ENCODE measurements around the gene HNRNPA0. TPM values are rescaled to one million over a fixed set of nuclear protein-coding genes. Genes with fewer than 3 reads are reported as not detected.

HNRNPA0 gene
- total RNA-seq, 1 experiment from 2014 or later, result 68.5 TPM

- no CpG with 5 or more reads among the region's 3 CpGs for WGBS (ENCODE audit: extremely low coverage, insufficient read length, low lambda C conversion rate)
- Histone ChIP-seq H3K4me2 (ENCODE audit: insufficient read depth, insufficient read length, low read length) (no peak overlapping the region), H3K9me3 (ENCODE audit: control insufficient read depth, low read depth, low read length) (no peaks in the 10 kb centered on the region), H3K18ac (ENCODE audit: insufficient read length, low read depth, low read length) (no peak overlapping the region), H3K4me1 (ENCODE audit: insufficient read depth, low read length) (no peaks in the 10 kb centered on the region; the same call in 1 of the 2 replicates), H2BK20ac (ENCODE audit: low read depth, low read length, poor library complexity, severe bottlenecking) (no peak overlapping the region), H4K20me1 (ENCODE audit: control insufficient read depth, insufficient read depth, insufficient read length) (no peaks in the 10 kb centered on the region), H3K4ac (ENCODE audit: low read depth, low read length) (no peak overlapping the region), H4K91ac (ENCODE audit: insufficient read length, low read depth, low read length) (no peak overlapping the region), H4K8ac (replicated peaks; ENCODE audit: insufficient read length, low read depth, low read length) (no peak overlapping the region), H3K9ac (ENCODE audit: extremely low read depth, insufficient read length, low read length) (no peak overlapping the region), H3K27ac (ENCODE audit: insufficient read length, low read depth, low read length) (no peak overlapping the region), H3K79me2 (ENCODE audit: insufficient read depth, low read length) (no peaks in the 10 kb centered on the region), H3K27me3 (ENCODE audit: insufficient read depth, low read length) (no peaks in the 10 kb centered on the region), H3K56ac (ENCODE audit: insufficient read length, low read depth, low read length) (no peak overlapping the region), H2BK5ac (ENCODE audit: insufficient read length, low read length) (no peak overlapping the region), H3K23ac (ENCODE audit: insufficient read length, low read depth, low read length) (no peak overlapping the region), H3K79me1 (ENCODE audit: insufficient read depth, low read depth, low read length, poor library complexity, severe bottlenecking) (no peaks in the 10 kb centered on the region), H2BK15ac (ENCODE audit: low read depth, low read length) (no peak overlapping the region), H3T11ph (ENCODE audit: low read length) (no peak overlapping the region), H2BK12ac (ENCODE audit: insufficient read length, low read depth, low read length) (no peak overlapping the region), H4K5ac (ENCODE audit: insufficient read length, low read depth, low read length) (no peak overlapping the region), H3K23me2 (ENCODE audit: insufficient read length, low read depth, low read length, poor library complexity, severe bottlenecking) (no peaks in the 10 kb centered on the region), H2AK5ac (ENCODE audit: insufficient read length, low read length) (no peak overlapping the region), H2BK120ac (ENCODE audit: low read depth, low read length, poor library complexity, severe bottlenecking) (no peak overlapping the region), H2AFZ (ENCODE audit: low read length) (no peak overlapping the region), H3K14ac (ENCODE audit: insufficient read depth, low read length) (no peak overlapping the region)
- Mint-ChIP-seq H3K36me3 (ENCODE audit: insufficient read depth in 1 of 3, low read depth in 3 of 3) (peaks cover 0 to 17% (median 10%) of the 10 kb centered on the region in 3 experiments; a peak in 4 of 7 replicates), H3K27ac (peak overlapping the region in 1 of 3 experiments; percentile 9; a peak in 2 of 7 replicates), H3K4me1 (peaks cover 8% of the 10 kb centered on the region in 2 experiments), H3K27me3 (ENCODE audit: low read depth) (no peaks in the 10 kb centered on the region), H3K9me3 (no peaks in the 10 kb centered on the region), H3K4me3 (no peak overlapping the region)
- no peak for DNase-seq
- no peak for TF ChIP-seq CTCF (conservative IDR thresholded peaks at IDR 0.05)
These were observed 53.9 kb downstream of the HNRNPA0 start for GRCh38 chr5:137700282-137700680.
